ENCODE results near the gene VSTM2L.

- TF ChIP-seq, protein P1, sequence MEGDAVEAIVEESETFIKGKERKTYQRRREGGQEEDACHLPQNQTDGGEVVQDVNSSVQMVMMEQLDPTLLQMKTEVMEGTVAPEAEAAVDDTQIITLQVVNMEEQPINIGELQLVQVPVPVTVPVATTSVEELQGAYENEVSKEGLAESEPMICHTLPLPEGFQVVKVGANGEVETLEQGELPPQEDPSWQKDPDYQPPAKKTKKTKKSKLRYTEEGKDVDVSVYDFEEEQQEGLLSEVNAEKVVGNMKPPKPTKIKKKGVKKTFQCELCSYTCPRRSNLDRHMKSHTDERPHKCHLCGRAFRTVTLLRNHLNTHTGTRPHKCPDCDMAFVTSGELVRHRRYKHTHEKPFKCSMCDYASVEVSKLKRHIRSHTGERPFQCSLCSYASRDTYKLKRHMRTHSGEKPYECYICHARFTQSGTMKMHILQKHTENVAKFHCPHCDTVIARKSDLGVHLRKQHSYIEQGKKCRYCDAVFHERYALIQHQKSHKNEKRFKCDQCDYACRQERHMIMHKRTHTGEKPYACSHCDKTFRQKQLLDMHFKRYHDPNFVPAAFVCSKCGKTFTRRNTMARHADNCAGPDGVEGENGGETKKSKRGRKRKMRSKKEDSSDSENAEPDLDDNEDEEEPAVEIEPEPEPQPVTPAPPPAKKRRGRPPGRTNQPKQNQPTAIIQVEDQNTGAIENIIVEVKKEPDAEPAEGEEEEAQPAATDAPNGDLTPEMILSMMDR (conservative IDR thresholded peaks at IDR 0.05 in 1 of 2, IDR thresholded peaks at IDR 0.05 in 1 of 2; ENCODE audit: low read depth in 1 of 2, low read length in 2 of 2), result no peak
- TF ChIP-seq EZH2 (IDR thresholded peaks at IDR 0.05; ENCODE audit: low read length, missing control alignments), result no peak
These were observed 17.9 kb upstream of the VSTM2L start for GRCh38 chr20:37885042-37885441.

Measured in fibroblast of lung (primary cell).